Erythroblast (primary cell): Measurements from ENCODE around the gene FZD1.

Experiments used
- DNase-seq, 2 experiments: peaks; one replicate each; lab custom pipeline; 2025; lab: John Stamatoyannopoulos, UW
- GATA1 ChIP-seq: IDR thresholded peaks from 2 replicates; pipeline ENCODE4 v1.6.1; 2011; ENCODE audit warnings: low read depth, mild to moderate bottlenecking, control low read depth, low read length, moderate library complexity
- POLR2A ChIP-seq: IDR thresholded peaks from 2 replicates; pipeline ENCODE4 v1.6.1; 2011; ENCODE audit warnings: mild to moderate bottlenecking, low read length

FZD1 gene

GRCh38 chr7:91264046-91264923 lies at the start of gene FZD1:
Gene FZD1, plus strand, starts transcription at chr7:91264433. Its CDS starts 448 bp downstream, at chr7:91264881.
- DNase-seq, result peak; percentile 93 to 95
- TF ChIP-seq POLR2A (peak; percentile 44), GATA1 (no peak)

DNA sequence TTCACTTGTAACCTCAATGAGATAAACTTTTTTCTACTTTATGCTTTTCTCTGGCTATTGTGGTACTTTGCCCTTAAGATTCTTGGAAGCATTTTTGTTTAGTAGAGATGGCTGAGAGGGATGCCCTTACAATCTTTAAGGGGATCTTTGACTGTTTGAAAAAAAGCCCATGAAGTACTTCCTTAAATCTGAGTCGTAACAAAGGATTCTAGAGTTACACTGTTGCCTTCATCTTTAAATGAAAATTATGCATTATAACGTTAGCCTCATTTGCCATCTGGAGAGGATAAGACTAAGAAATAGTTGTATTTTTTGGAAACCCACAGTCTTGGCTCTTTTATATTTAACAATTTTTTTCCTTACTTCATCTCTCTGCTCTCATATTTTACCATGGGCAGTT lies 37.8 kb upstream of the FZD1 start:
- DNase-seq, result no peak
- TF ChIP-seq GATA1 (no peak), POLR2A (no peak)

GRCh38 chr7:91228327-91228726 lies 35.9 kb upstream of the FZD1 start:
- DNase-seq, result no peak
- no peak for TF ChIP-seq POLR2A
- no peak for TF ChIP-seq GATA1

DNA sequence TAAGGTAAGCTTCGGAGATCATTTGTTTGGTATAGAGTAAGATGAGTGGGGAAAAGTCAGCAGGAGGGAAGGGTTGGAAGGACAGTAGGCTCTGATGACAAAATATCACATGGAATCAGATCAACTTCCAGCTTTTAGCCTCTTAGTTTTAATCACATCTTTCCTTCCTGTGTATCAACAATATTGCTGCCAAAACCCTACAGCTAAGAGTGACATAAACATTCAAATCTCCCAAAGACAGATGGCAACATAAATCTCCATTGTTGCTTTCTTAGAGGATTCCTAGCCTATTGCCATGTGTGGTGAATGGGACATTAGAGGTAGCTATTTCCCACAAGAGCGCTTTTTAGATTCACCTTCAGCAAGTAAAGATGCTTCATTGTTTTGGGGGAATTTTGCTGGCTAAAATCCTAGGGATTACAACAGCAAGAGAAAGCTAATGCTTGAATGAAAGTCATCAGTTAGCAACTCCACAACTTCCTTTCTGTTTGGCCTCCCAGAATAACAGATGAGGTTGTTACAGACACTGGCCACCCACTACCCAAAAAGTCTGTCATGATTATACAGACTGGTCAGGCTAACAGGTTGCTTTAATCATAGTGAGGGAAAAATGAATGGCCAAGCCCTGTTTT lies 35.2 kb upstream of the FZD1 start:
- TF ChIP-seq POLR2A (no peak), GATA1 (no peak)
- DNase-seq, result no peak

DNA sequence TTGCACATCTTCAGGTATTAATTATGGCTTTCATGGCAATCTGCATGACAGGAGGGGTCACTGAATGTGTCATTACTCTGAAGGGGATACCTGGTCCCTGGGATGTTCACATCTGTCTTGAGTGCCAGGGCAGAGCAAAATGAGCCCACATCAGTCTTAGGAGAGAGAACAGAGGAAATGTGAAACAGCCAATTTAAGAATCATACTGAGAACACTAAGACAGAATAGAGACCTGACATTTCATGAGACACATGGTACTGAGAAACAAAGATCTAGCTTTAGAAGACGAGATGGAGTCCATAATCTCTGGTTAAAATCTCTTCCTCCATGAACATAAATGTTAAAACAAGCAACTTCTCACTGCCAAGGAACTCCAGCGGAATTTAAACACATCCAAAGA lies 34.1 kb upstream of the FZD1 start:
- no peak for TF ChIP-seq POLR2A
- TF ChIP-seq GATA1, result no peak
- no peak for DNase-seq

GRCh38 chr7:91230503-91230902 lies 33.7 kb upstream of the FZD1 start:
- DNase-seq, result no peak
- no peak for TF ChIP-seq POLR2A
- no peak for TF ChIP-seq GATA1

GRCh38 chr7:91233212-91233611 lies 31.0 kb upstream of the FZD1 start:
- no peak for DNase-seq
- TF ChIP-seq POLR2A, result no peak
- TF ChIP-seq GATA1, result no peak

DNA sequence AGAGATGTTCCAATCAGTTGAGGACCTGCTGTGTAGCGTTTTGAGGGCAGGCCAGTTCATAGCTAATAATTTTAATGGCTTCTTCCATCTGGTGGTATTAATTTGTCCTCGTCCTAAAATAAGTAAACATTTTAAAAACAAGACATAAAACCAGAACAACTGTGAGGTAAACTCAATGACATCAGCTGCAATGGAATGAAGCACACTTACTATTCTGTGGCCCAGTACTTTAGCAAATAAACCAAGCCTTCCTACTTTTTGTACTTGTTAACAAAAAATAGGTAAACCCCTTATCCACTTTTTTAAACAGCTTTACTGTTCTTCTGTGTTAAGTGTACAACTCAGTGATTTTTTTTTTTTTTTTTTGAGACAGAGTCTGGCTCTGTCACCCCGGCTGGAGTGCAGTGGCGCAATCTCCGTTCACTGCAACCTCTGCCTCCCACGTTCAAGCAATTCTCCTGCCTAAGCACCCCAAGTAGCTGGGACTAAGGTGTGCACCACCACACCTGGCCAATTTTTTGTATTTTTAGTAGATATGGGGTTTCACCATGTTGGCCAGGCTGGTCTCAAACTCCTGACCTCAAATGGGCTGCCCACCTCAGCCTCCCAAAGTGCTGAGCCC lies 28.9 kb upstream of the FZD1 start:
- no peak for DNase-seq
- TF ChIP-seq GATA1 (no peak), POLR2A (no peak)

DNA sequence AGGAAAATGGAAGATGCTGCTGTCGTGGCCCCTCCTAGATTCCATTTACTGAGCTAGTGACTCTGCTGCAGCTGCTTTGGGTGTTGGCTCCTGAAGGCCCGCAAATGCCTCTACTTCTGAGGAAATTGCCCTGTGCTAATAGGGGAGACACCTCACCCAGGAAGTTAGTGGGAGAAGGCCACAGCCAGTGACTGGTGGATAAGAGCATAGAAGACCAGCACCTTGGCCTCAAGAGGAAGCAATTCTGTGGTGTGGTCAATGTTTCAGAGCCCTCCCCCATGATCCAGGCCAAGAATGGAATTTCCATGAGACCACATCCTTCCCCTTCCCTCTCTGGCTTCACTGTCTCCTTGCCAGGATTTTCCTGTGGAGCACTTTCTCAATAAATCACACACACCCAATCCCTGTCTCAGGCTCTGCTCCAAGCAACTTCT lies 25.0 kb upstream of the FZD1 start:
- no peak for TF ChIP-seq POLR2A
- TF ChIP-seq GATA1, result no peak
- no peak for DNase-seq

GRCh38 chr7:91239772-91240171 lies 24.5 kb upstream of the FZD1 start:
- no peak for TF ChIP-seq POLR2A
- no peak for TF ChIP-seq GATA1

DNA sequence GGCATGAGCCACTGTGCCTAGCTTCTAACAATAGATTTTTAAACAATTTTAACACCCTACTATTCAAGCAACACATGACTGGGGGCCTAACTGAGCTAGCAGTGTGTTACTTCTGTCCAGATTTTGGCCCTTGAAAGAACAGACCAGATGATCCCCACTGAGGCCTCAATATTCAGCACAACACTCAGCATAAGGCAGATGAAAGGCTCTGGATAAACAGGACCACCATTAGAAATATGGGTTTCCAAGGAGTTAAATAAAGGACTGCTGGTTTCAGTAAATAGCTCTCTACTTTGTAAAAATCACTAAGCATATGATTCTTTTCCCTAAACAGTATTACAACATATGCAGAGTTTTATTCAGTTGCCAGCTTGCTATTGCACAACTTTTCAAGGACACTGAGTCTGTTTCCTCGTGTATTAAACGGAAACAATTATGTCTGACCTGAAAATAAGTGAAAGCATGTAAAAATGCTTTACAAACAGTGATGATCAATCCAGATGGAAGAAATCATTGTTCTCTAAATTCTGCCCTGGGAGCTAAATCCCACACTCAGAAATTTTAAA lies 23.8 kb upstream of the FZD1 start:
- no peak for TF ChIP-seq POLR2A
- no peak for TF ChIP-seq GATA1
- no peak for DNase-seq

More at GRCh38 chr7:91239772-91240171, 24.5 kb upstream of the FZD1 start:
- DNase-seq, result no peak

DNA sequence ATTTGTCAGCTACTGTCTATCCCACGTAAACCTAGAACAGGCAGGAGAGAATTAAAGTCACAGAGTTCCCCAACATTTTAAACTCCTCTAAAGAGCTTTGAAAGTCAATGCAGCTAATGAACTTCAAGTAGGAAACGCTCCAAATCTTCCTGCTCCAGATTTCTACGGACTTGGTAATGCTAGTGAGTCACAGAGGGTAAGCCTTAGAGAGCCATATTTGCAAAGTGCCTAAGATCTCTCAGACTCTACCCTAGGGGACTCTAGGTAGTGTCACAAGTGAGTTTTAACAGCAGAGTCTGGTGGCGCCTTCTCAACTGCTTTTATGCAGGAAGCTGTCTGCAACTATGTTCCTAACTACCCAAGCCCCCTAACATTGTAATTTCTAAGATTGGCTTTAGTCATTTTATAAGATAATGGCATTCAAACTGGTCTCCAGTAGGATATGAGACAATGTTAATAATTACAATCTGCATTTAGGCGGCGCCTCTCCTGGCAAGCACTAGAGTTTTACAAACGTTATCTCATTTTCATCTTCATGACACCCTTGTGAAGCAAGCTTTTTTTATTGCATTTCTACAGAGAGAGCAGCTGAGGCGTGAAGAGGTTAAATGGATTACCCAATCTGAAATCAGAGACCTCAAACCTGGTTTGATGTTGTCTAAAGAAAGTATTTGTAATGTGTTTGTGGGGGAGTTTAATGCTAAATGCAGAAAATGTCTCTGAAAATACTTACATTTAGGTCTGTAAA lies 22.0 kb upstream of the FZD1 start:
- TF ChIP-seq GATA1, result no peak
- no peak for TF ChIP-seq POLR2A
- DNase-seq, result no peak
